Spleen (tissue), 7 donors: ENCODE results near the gene STAT3.

Experiments
- POLR2A ChIP-seq, 3 donors: fragments of 450-650 bp; IDR thresholded peaks; one replicate each; pipeline ENCODE4 v1.5.1; 2017; ENCODE audit warnings: antibody characterized with exemption in 3 of 3, mild to moderate bottlenecking in 1 of 3
- POLR2AphosphoS5 ChIP-seq, 3 donors: sonication (generic); formaldehyde crosslinking; IDR thresholded peaks; one replicate each; pipeline ENCODE4 v1.5.1; 2017; ENCODE audit warnings: antibody characterized with exemption in 3 of 3
- TF ChIP-seq, protein P1 (sequence below), 11 experiments: fragments of 200-600 bp in 7 of 11; fragments of 450-650 bp in 4 of 11; sonication (generic) in 4 of 11; IDR thresholded peaks in 8 of 11; conservative IDR thresholded peaks in 3 of 11; 1 replicate in 7 of 11; 2 replicates in 4 of 11; pipeline versions ENCODE4 v1.4.0 to v1.8.0; 2016 to 2021; ENCODE audit warnings: antibody characterized with exemption in 11 of 11, inconsistent platforms in 4 of 11, mild to moderate bottlenecking in 1 of 11
- donor health status: DM: no; HTN: no; CAD: no; lungs with moderate emphysema.
- donor health status: DM: no; HTN: no; CAD: no.
- donor health status: DM: no; HTN: no; CAD: no.

DNA sequence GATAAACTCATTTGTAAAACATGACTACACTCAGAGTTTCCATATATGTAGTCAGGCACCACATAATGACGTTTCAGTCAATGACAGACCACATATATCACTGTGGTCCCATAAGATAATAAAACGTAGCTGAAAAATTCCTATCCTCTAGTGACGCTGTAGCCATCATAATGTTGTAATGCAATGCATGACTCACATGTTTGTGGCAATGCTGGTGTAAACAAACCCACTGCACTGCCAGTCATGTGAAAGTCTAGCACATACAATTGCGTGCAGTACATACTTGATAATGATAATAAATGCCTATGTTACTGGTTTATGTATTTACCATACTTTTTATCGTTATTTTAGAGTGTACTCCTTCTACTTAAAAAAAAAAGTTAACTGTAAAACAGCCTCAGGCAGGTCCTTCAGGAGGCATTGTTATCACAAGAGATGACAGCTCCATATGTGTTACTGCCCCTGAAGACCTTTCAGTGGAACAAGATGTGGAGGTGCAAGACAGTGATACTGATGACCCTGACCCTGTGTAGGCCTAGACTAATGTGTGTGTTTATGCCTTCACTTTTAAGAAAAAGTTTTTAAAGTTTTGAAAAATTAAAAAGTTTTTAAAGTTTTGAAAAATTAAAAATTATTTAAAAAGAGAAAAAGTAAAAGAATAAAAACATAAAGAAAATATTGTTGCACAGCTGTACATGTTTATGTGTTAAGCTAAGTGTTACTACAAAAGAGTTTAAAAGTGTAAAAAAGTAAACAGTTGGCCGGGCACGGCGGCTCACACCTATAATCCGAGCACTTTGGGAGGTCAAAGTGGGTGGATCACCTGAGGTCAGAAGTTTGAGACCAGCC lies 121.1 kb downstream of the STAT3 start:
- TF ChIP-seq, protein P1, sequence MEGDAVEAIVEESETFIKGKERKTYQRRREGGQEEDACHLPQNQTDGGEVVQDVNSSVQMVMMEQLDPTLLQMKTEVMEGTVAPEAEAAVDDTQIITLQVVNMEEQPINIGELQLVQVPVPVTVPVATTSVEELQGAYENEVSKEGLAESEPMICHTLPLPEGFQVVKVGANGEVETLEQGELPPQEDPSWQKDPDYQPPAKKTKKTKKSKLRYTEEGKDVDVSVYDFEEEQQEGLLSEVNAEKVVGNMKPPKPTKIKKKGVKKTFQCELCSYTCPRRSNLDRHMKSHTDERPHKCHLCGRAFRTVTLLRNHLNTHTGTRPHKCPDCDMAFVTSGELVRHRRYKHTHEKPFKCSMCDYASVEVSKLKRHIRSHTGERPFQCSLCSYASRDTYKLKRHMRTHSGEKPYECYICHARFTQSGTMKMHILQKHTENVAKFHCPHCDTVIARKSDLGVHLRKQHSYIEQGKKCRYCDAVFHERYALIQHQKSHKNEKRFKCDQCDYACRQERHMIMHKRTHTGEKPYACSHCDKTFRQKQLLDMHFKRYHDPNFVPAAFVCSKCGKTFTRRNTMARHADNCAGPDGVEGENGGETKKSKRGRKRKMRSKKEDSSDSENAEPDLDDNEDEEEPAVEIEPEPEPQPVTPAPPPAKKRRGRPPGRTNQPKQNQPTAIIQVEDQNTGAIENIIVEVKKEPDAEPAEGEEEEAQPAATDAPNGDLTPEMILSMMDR (IDR thresholded peaks at IDR 0.05 in 8 of 11, conservative IDR thresholded peaks at IDR 0.05 in 3 of 11), result no peak
- TF ChIP-seq POLR2AphosphoS5 (IDR thresholded peaks at IDR 0.05) (peak in 1 of 3 donors; percentile 52), POLR2A (IDR thresholded peaks at IDR 0.05) (no peak)
